ENCODE measurements around the gene SMAD7.

Gene SMAD7, protein sequence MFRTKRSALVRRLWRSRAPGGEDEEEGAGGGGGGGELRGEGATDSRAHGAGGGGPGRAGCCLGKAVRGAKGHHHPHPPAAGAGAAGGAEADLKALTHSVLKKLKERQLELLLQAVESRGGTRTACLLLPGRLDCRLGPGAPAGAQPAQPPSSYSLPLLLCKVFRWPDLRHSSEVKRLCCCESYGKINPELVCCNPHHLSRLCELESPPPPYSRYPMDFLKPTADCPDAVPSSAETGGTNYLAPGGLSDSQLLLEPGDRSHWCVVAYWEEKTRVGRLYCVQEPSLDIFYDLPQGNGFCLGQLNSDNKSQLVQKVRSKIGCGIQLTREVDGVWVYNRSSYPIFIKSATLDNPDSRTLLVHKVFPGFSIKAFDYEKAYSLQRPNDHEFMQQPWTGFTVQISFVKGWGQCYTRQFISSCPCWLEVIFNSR

DNA sequence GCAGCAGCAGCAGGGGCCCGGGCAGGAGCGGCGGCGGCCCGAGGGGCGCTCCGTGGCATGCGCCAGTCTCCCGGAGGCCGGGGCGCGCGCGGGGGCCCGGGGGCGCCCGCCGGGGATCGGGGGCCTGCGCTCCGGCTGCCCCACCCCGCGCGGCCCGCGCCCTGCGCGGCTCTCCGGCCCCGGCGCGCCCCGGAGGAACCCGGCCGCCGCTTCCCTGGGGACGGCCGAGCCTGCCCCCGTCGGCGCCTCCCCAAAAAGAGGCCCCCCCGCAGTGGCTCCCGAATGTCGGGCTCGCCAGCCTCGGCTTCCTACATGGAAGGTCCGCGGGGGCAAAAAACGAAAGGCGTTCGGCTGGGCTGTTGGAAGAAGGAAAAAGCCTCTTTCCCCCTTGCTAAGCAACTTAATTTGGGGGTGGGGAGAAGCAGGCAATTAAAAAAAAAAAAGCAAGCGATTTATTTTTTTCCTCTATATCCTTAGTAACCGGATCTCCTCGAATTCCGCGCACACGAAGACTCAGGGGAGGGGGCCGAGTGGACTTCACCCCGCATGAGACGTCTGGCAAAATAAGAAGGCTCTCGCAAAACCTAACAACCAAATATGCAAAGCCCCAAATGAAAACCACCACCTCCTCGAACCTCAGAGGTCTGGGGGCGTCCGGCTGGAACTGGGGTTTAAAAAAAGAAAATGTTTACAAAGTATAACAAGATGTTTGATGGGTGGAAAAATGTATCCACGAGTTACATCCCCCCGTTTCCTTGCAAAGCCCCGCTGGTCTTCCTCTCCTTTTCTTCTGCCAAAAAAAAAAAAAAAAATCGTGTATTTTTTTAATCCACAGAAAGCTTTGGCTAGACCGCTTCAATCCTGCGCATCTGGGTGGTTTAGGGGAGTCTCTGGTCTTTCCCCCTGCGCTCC is at the start of gene SMAD7:
Gene SMAD7, minus strand, starts transcription at position 430 of the 912 bp plus-strand sequence. CDS start 541 bp downstream, outside the sequence.
- intact Hi-C loops (cut with DNase I), result loop anchor here (1.0 to 10.0 kb wide), 4 partner anchors 90 to 274 kb away; no protein-coding TSS in a partner anchor
- peak in 2 of 10 donors; percentile 51 to 77 for DNase-seq

GRCh38 chr18:48999569-48999968 is 48.8 kb upstream of the SMAD7 start:
- peak in 1 of 10 donors; percentile 38 for DNase-seq
- intact Hi-C loops (cut with DNase I), result no loop called here

DNA sequence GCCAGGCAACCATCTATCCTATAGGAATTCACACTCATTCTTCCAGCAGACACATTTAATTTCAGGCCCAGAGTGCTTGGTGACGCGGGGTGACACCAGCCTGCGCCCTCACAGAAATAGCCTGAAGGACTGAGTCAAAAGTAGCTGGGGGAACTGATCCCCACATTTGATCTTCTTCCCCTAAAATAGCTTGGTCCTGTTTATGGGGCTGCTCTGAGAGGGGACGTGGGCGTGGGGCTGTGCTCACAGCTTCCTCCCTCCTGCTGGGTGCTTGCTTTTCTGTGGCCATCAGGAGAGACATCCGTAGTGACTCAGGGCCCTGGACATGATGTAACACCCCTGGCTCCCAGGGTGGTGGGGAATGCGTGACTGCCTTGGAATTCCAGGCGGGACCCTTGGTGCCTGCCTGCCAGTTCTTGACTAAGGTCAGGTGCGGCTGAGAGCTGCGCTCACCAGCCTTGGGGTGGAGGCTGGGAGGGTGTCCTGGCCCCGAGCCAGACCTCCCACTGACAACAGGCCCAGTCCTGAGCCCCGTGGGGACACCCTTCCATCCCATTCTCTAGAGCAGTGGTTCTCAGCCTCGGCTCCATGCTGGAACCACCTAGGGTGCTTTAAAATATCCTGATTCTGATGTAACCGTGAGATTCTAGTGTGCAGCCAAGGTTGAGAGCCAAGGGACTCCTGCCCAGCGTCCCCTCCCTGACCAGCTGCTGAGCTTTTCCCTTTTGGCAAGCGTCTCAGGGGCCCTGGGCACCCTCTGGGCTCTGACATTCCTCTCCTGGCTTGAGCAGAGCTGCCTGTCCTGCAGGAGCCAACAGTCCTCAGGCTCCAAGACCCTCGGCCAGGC is 47.4 kb upstream of the SMAD7 start:
- DNase-seq, result peak in 5 of 10 donors; percentile 27 to 88 (median 81)
- intact Hi-C loops (cut with DNase I), result no loop called here

DNA sequence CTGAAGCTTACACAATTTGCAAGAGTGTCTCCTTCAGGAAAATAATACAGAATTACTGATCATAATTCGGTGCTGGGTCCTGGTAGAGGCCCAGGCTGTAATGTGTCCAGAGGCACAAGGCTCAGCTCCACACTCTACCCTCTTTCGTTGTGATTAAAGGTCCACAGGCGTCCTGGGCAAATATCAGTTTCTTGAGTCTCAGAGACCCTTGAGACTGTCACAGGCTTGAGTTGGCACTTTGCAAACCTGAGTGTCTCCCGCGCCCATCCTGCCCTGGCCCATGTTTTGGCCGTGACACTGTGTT is 46.9 kb upstream of the SMAD7 start:
- intact Hi-C loops (cut with DNase I), result no loop called here
- DNase-seq, result no peak

DNA sequence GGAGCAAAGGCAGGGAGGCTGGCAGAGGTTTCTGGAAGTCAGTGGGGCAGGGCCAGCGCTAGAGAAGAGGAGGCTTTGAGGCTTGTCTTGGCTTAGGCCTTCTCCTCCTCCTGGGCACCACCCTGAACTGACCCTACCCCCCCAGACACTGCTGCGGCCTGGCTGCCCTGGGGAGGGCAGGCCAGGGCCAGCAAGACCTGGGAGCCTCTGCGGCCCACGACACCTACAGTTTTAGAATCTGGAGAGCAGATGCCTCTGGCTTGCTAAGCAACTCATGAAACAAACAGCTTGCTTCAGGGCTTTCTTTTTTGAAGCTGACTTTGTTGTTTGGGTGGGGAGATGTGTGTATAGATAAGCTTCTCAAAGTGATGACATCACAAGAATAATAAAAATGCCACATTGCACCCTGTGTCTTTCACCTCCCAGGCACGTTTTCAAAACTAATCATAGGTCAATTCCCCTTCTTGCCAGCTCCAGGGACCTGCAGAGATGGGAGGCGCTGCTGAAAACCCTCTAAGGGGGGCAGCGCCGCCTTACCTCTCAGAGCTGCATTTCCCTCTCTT is 46.2 kb upstream of the SMAD7 start:
- intact Hi-C loops (cut with DNase I), result no loop called here
- peak in 1 of 10 donors; percentile 27 for DNase-seq

DNA sequence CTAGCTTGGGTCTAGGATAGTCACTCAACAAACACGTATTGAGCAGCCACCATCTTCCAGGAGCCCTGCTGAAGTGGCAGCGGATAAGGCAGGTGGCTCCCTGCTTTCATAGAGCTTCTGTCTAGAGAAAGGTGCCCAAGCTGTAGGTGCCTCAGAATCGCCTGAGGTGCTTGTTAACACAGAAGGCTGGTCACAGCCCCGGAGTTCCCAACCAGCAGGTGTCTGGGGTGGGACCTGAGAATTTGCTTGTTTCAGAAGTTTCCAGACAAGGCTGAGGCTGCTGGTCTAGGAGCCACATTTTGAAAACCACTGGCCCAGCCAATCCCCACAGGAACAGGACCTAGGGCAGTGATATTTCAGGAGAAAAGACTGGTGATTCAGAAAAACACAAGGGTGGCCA is 45.3 kb upstream of the SMAD7 start:
- intact Hi-C loops (cut with DNase I), result no loop called here
- peak in 2 of 10 donors; percentile 46 to 52 for DNase-seq

- peak in 2 of 10 donors; percentile 62 to 72 for DNase-seq
- intact Hi-C loops (cut with DNase I), result no loop called here
These were observed 44.4 kb upstream of the SMAD7 start for GRCh38 chr18:48994926-48995835.

GRCh38 chr18:48994044-48994651 is 43.4 kb upstream of the SMAD7 start:
- intact Hi-C loops (cut with DNase I), result no loop called here
- DNase-seq, result peak in 2 of 10 donors; percentile 53 to 62

DNA sequence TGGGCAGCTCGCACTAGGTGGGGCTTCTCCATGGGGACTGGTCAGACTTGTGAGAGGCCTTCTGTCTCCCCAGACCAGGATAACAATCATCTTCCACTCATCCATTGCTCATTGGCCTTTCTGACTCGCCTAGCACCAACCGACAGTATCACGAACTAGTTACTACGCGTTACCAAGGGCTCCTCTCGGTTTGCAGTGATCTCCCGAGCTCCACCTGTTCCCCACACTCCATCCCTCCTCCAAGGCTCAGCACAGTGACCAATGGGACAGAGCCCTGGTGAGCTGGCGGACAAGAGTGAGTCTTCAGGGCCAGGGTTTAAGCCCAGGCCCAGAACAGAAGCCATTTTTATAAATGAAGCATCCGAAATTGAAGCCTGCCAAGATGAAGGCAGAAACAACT is 42.8 kb upstream of the SMAD7 start:
- intact Hi-C loops (cut with DNase I), result no loop called here
- peak in 1 of 10 donors; percentile 41 for DNase-seq

- DNase-seq, result peak in 1 of 10 donors; percentile 22
- intact Hi-C loops (cut with DNase I), result no loop called here
These were observed 42.2 kb upstream of the SMAD7 start for GRCh38 chr18:48992791-48993555.

GRCh38 chr18:48992133-48992532 is 41.4 kb upstream of the SMAD7 start:
- intact Hi-C loops (cut with DNase I), result no loop called here
- peak in 1 of 10 donors; percentile 80 for DNase-seq

- intact Hi-C loops (cut with DNase I), result no loop called here
- peak in 1 of 10 donors; percentile 69 for DNase-seq
These were observed 40.9 kb upstream of the SMAD7 start for GRCh38 chr18:48991676-48992075.

GRCh38 chr18:48991319-48991660 is 40.5 kb upstream of the SMAD7 start:
- DNase-seq, result peak in 1 of 10 donors; percentile 74

GRCh38 chr18:48990481-48991318 is 39.9 kb upstream of the SMAD7 start:
- DNase-seq, result peak in 1 of 10 donors; percentile 70
- intact Hi-C loops (cut with DNase I), result no loop called here

More at GRCh38 chr18:48991319-48991660, 40.5 kb upstream of the SMAD7 start:
- intact Hi-C loops (cut with DNase I), result no loop called here

GRCh38 chr18:48989304-48990303 is 38.8 kb upstream of the SMAD7 start:
- peak in 1 of 10 donors; percentile 33 for DNase-seq
- intact Hi-C loops (cut with DNase I), result no loop called here
